ENCODE results near the gene PRKG1. TPM values are rescaled to one million over a fixed set of nuclear protein-coding genes. Genes with fewer than 3 reads are reported as not detected.

The PRKG1 gene
- total and polyA plus RNA-seq, 2 experiments from 2014 or later: 18.2 to 21.1 TPM

GRCh38 chr10:51596695-51597094 is 522.4 kb downstream of the PRKG1 start:
- peaks cover 4% of the 10 kb centered on the region; the same call in 2 of the 3 replicates for H3K4me1 Mint-ChIP-seq
- Histone ChIP-seq H3K27me3 (ENCODE audit: insufficient read depth) (no peaks in the 10 kb centered on the region), H3K4me2 (no peak overlapping the region), H3F3A (replicated peaks; ENCODE audit: low read depth) (no peaks in the 10 kb centered on the region), H3K4me3 (no peak overlapping the region), H4K20me1 (replicated peaks; ENCODE audit: insufficient read depth) (no peaks in the 10 kb centered on the region), H3K9me2 (ENCODE audit: insufficient read depth) (no peaks in the 10 kb centered on the region; the same call in 1 of the 2 replicates), H3K27ac (ENCODE audit: low read depth) (no peak overlapping the region), H3K4me1 (ENCODE audit: insufficient read depth) (no peaks in the 10 kb centered on the region), H3K79me2 (replicated peaks; ENCODE audit: insufficient read depth) (no peaks in the 10 kb centered on the region), H3K36me3 (ENCODE audit: insufficient read depth) (no peaks in the 10 kb centered on the region), H2AFZ (no peak overlapping the region)
- no peak for TF ChIP-seq POLR2AphosphoS5 (IDR thresholded peaks at IDR 0.05; ENCODE audit: low read depth)
- no peak for TF ChIP-seq STAT1 (IDR thresholded peaks at IDR 0.05; ENCODE audit: unreplicated experiment)
- no peak for TF ChIP-seq JUNB (IDR thresholded peaks at IDR 0.05; ENCODE audit: unreplicated experiment)
- no peak for TF ChIP-seq REST (IDR thresholded peaks at IDR 0.05; ENCODE audit: unreplicated experiment)
- TF ChIP-seq NANOG (IDR thresholded peaks at IDR 0.05; ENCODE audit: borderline replicate concordance): no peak
- no peak for TF ChIP-seq ZNF331 (CRISPR knock-in tag; IDR thresholded peaks at IDR 0.05; ENCODE audit: low read depth)
- no peak for TF ChIP-seq EZH2phosphoT487 (IDR thresholded peaks at IDR 0.05; ENCODE audit: unreplicated experiment)
- no peaks in the 10 kb centered on the region for H3K27me3 Mint-ChIP-seq (ENCODE audit: insufficient read depth, low read depth, poor library complexity)
- no peaks in the 10 kb centered on the region for H3K36me3 Mint-ChIP-seq (ENCODE audit: low read depth)
- H3K4me3 Mint-ChIP-seq: no peak overlapping the region
- no peaks in the 10 kb centered on the region for H3K9me3 Mint-ChIP-seq
- H3K27ac Mint-ChIP-seq: no peak overlapping the region
- ATAC-seq (no peak), DNase-seq (ENCODE audit: low spot score) (no peak)

- TF ChIP-seq REST (IDR thresholded peaks at IDR 0.05; ENCODE audit: unreplicated experiment) (no peak), NANOG (IDR thresholded peaks at IDR 0.05; ENCODE audit: borderline replicate concordance) (no peak), ZNF114 (CRISPR knock-in tag; IDR thresholded peaks at IDR 0.05) (no peak), POLR2AphosphoS5 (IDR thresholded peaks at IDR 0.05; ENCODE audit: low read depth) (no peak), ZNF331 (CRISPR knock-in tag; IDR thresholded peaks at IDR 0.05; ENCODE audit: low read depth) (no peak), JUNB (IDR thresholded peaks at IDR 0.05; ENCODE audit: unreplicated experiment) (no peak), EZH2 (IDR thresholded peaks at IDR 0.05; ENCODE audit: low read depth, unreplicated experiment) (no peak), ETS1 (IDR thresholded peaks at IDR 0.05) (no peak), EZH2phosphoT487 (IDR thresholded peaks at IDR 0.05; ENCODE audit: unreplicated experiment) (no peak), STAT1 (IDR thresholded peaks at IDR 0.05; ENCODE audit: unreplicated experiment) (no peak)
- Histone ChIP-seq H3K27ac (ENCODE audit: low read depth) (no peak overlapping the region), H3K9me2 (ENCODE audit: insufficient read depth) (peaks cover 3% of the 10 kb centered on the region; the same call in 1 of the 2 replicates), H3F3A (replicated peaks; ENCODE audit: low read depth) (no peaks in the 10 kb centered on the region), H3K79me2 (replicated peaks; ENCODE audit: insufficient read depth) (no peaks in the 10 kb centered on the region), H2AFZ (no peak overlapping the region), H3K4me2 (no peak overlapping the region), H3K4me3 (no peak overlapping the region), H3K36me3 (ENCODE audit: insufficient read depth) (no peaks in the 10 kb centered on the region), H4K20me1 (replicated peaks; ENCODE audit: insufficient read depth) (no peaks in the 10 kb centered on the region), H3K27me3 (ENCODE audit: insufficient read depth) (no peaks in the 10 kb centered on the region), H3K4me1 (ENCODE audit: insufficient read depth) (no peaks in the 10 kb centered on the region)
- Mint-ChIP-seq H3K4me1 (peaks cover 4% of the 10 kb centered on the region; the same call in 2 of the 3 replicates), H3K27me3 (ENCODE audit: insufficient read depth, low read depth, poor library complexity) (no peaks in the 10 kb centered on the region), H3K36me3 (ENCODE audit: low read depth) (no peaks in the 10 kb centered on the region), H3K9me3 (no peaks in the 10 kb centered on the region), H3K4me3 (no peak overlapping the region), H3K27ac (no peak overlapping the region)
- DNase-seq (ENCODE audit: low spot score) (no peak), ATAC-seq (no peak)
Measured at GRCh38 chr10:51599647-51600046, 525.4 kb downstream of the PRKG1 start.

Data from GM23338 (cell line).